ENCODE data around the gene MAPKAP1.

MAPKAP1 gene

DNA sequence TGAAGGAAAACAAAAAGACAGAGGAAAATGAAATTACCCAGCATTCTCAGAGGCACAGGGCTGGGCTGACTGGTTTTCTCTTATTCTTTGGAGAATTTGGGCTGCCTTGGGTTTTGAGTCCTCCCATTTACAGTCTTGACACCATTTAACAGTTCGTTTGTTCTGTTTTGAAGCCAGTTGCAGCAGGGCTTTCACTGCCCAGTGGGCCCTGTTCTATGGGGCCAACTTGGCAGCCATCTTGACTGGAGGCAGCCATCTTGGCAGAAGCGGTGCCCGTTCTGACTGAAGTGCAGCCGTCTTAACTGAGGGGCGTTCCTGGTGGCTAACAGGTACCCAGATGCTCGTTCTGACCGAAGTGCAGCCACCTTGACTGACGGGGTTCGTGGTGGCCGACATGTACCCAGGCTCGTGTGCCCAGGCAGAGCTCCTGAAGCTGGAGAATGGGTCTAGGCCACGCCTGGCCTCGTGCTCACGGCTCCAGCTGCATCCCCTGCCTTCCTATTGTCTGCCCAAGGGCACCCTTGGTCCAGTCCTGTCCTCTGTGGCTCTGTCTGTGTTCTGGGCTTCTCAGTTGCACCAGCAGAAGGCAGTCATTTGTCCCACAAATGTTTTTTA lies 281.0 kb downstream of the MAPKAP1 start:
- WGBS (ENCODE audit: extremely low coverage, insufficient coverage, insufficient read length): no CpG with 5 or more reads among the region's 14 CpGs
- H4K91ac ChIP-seq (ENCODE audit: low read depth, low read length): no peak overlapping the region
- no peak overlapping the region for H4K8ac ChIP-seq (ENCODE audit: low read depth, low read length)
- no peak overlapping the region for H2BK120ac ChIP-seq (ENCODE audit: insufficient read depth, low read length, poor library complexity)
- H2AK5ac ChIP-seq (ENCODE audit: low read length): no peak overlapping the region
- H3K14ac ChIP-seq (ENCODE audit: low read length): no peak overlapping the region
- DNase-seq: no peak
- H3K18ac ChIP-seq (ENCODE audit: low read length): no peak overlapping the region
- no peak overlapping the region for H3K4me3 ChIP-seq (ENCODE audit: low read depth, low read length)
- no peak overlapping the region for H3K4me2 ChIP-seq (ENCODE audit: low read length)
- H3K9ac ChIP-seq (ENCODE audit: low read length): no peak overlapping the region
- no peak overlapping the region for H2AFZ ChIP-seq (ENCODE audit: insufficient read depth, low read length, poor library complexity)
- no peak overlapping the region for H3K4ac ChIP-seq (ENCODE audit: low read depth, low read length)
- no peaks in the 10 kb centered on the region for H3K79me1 ChIP-seq (ENCODE audit: low read length)
- no peak overlapping the region for H2BK5ac ChIP-seq (ENCODE audit: low read depth, low read length, poor library complexity)
- no peaks in the 10 kb centered on the region for H3K27me3 ChIP-seq (ENCODE audit: insufficient read depth, low read length)
- H3K9me3 ChIP-seq (ENCODE audit: insufficient read depth, low read depth, low read length): no peaks in the 10 kb centered on the region
- H3K79me2 ChIP-seq (ENCODE audit: control insufficient read depth, insufficient read depth, low read length, poor library complexity): no peaks in the 10 kb centered on the region
- no peak overlapping the region for H3K27ac ChIP-seq (ENCODE audit: low read depth, low read length)
- no peaks in the 10 kb centered on the region for H3K36me3 ChIP-seq (ENCODE audit: control insufficient read depth in 1 of 2, insufficient read depth in 2 of 2, low read length in 2 of 2)
- no peak overlapping the region for H2BK12ac ChIP-seq (ENCODE audit: low read length)
- H3K4me1 ChIP-seq (ENCODE audit: control insufficient read depth in 1 of 2, insufficient read depth in 2 of 2, low read length in 2 of 2): no peaks in the 10 kb centered on the region
- no peak overlapping the region for H3K23ac ChIP-seq (ENCODE audit: low read length)
- H4K12ac ChIP-seq (ENCODE audit: low read depth, low read length): no peak overlapping the region

DNA sequence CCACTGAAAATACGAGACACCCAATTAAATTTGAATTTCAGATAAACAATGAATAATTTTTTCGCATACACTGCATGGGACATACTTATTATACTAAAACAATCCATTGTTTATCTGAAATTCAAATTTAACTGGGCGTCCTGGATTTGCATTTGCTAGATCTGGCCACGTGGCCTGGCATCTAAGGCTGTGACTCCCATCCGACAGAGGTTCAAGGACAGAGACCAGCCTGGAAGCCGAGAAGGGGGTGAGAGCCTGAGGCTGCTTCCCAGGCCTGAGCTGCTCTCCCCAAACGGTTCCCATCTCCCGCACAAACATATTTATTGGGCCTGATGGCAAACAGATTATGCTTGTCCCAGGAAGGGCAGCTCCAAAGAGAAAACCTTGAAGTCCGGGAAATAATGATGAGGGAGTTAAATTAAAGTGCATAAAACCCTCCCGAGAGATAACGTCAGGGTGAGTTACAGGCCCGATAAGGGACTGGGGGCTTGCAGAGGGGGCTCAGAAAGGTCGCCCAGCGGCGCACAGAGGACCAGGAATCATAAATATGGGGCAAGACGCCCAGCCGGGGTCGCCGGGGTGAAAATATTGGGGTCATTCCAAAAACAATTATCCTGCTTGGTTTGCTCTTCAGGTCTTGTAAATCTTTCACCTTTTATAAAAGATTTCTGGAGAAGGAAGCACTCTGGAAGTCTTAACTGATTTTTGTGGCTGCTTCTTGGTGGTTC lies 281.7 kb downstream of the MAPKAP1 start:
- H3K4me3 ChIP-seq (ENCODE audit: low read depth, low read length): no peak overlapping the region
- H2AK5ac ChIP-seq (ENCODE audit: low read length): no peak overlapping the region
- H3K79me2 ChIP-seq (ENCODE audit: control insufficient read depth, insufficient read depth, low read length, poor library complexity): no peaks in the 10 kb centered on the region

DNA sequence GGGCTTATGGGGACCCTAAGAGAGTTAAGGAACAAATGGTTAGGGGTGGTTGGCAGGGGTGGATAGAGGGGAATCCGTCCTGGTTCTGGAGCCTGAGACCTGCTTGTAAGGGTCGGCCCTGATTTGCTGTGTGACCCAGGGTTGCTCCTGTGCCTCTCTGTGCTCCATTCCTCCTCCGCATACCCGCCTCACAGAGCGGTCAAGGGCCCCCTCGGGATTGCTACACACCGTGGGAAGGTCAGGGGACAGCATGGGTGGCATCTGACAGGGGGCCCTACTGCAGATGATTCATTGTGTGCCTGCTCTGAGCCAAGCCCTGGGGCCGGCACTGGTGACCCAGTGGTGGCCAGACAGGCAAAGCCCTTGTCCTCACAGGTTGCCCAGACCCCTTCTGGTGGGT lies 283.0 kb downstream of the MAPKAP1 start:
- Histone ChIP-seq H4K91ac (ENCODE audit: low read depth, low read length) (no peak overlapping the region), H3K4me2 (ENCODE audit: low read length) (no peak overlapping the region), H3K4ac (ENCODE audit: low read depth, low read length) (no peak overlapping the region), H2AFZ (ENCODE audit: insufficient read depth, low read length, poor library complexity) (no peak overlapping the region), H2BK5ac (ENCODE audit: low read depth, low read length, poor library complexity) (no peak overlapping the region), H3K36me3 (ENCODE audit: control insufficient read depth in 1 of 2, insufficient read depth in 2 of 2, low read length in 2 of 2) (no peaks in the 10 kb centered on the region), H3K23ac (ENCODE audit: low read length) (no peak overlapping the region), H4K12ac (ENCODE audit: low read depth, low read length) (no peak overlapping the region), H4K8ac (ENCODE audit: low read depth, low read length) (no peak overlapping the region), H3K79me2 (ENCODE audit: control insufficient read depth, insufficient read depth, low read length, poor library complexity) (no peaks in the 10 kb centered on the region), H3K14ac (ENCODE audit: low read length) (no peak overlapping the region), H3K9ac (ENCODE audit: low read length) (no peak overlapping the region), H3K27me3 (ENCODE audit: insufficient read depth, low read length) (no peaks in the 10 kb centered on the region), H3K18ac (ENCODE audit: low read length) (no peak overlapping the region), H3K79me1 (ENCODE audit: low read length) (no peaks in the 10 kb centered on the region), H2AK5ac (ENCODE audit: low read length) (no peak overlapping the region), H3K27ac (ENCODE audit: low read depth, low read length) (no peak overlapping the region), H2BK120ac (ENCODE audit: insufficient read depth, low read length, poor library complexity) (no peak overlapping the region), H3K4me1 (ENCODE audit: control insufficient read depth in 1 of 2, insufficient read depth in 2 of 2, low read length in 2 of 2) (no peaks in the 10 kb centered on the region), H3K9me3 (ENCODE audit: insufficient read depth, low read depth, low read length) (no peaks in the 10 kb centered on the region), H2BK12ac (ENCODE audit: low read length) (no peak overlapping the region), H3K4me3 (ENCODE audit: low read depth, low read length) (peak overlapping the region; percentile 54)
- no CpG with 5 or more reads among the region's 8 CpGs for WGBS (ENCODE audit: extremely low coverage, insufficient coverage, insufficient read length)
- DNase-seq: no peak

More for the DNA sequence above, 281.7 kb downstream of the MAPKAP1 start:
- no peak overlapping the region for H2BK12ac ChIP-seq (ENCODE audit: low read length)
- H3K9me3 ChIP-seq (ENCODE audit: insufficient read depth, low read depth, low read length): no peaks in the 10 kb centered on the region
- no peak overlapping the region for H3K23ac ChIP-seq (ENCODE audit: low read length)
- H3K79me1 ChIP-seq (ENCODE audit: low read length): no peaks in the 10 kb centered on the region
- no peaks in the 10 kb centered on the region for H3K36me3 ChIP-seq (ENCODE audit: control insufficient read depth in 1 of 2, insufficient read depth in 2 of 2, low read length in 2 of 2)
- no peak overlapping the region for H4K8ac ChIP-seq (ENCODE audit: low read depth, low read length)
- no CpG with 5 or more reads among the region's 19 CpGs for WGBS (ENCODE audit: extremely low coverage, insufficient coverage, insufficient read length)
- no peak overlapping the region for H3K18ac ChIP-seq (ENCODE audit: low read length)
- no peak overlapping the region for H2BK120ac ChIP-seq (ENCODE audit: insufficient read depth, low read length, poor library complexity)
- no peaks in the 10 kb centered on the region for H3K4me1 ChIP-seq (ENCODE audit: control insufficient read depth in 1 of 2, insufficient read depth in 2 of 2, low read length in 2 of 2)
- H3K27me3 ChIP-seq (ENCODE audit: insufficient read depth, low read length): no peaks in the 10 kb centered on the region
- H2AFZ ChIP-seq (ENCODE audit: insufficient read depth, low read length, poor library complexity): no peak overlapping the region
- no peak overlapping the region for H2BK5ac ChIP-seq (ENCODE audit: low read depth, low read length, poor library complexity)
- no peak overlapping the region for H4K12ac ChIP-seq (ENCODE audit: low read depth, low read length)
- no peak for DNase-seq
- no peak overlapping the region for H3K14ac ChIP-seq (ENCODE audit: low read length)
- no peak overlapping the region for H4K91ac ChIP-seq (ENCODE audit: low read depth, low read length)
- no peak overlapping the region for H3K4ac ChIP-seq (ENCODE audit: low read depth, low read length)
- no peak overlapping the region for H3K4me2 ChIP-seq (ENCODE audit: low read length)
- H3K9ac ChIP-seq (ENCODE audit: low read length): no peak overlapping the region
- no peak overlapping the region for H3K27ac ChIP-seq (ENCODE audit: low read depth, low read length)

DNA sequence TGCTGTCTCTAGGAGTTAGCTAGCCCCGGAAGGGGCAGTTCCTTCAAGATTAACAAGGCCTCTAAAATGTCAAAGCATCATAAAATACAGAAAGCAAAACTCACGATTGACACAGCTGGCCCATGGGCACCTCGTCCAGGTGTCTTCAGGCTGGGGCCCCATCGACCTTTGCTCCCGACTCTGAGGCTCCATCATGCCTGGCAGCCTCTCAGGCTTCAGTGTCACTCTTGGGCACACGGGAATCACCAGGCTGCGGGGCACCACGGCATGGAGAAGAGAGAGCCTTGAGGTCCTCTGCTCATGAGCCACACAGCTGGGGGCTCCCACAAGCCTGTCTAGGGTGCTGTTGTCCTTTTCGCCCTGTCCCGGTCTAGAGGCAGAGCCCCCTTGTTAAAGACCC lies 284.2 kb downstream of the MAPKAP1 start:
- Histone ChIP-seq H3K36me3 (ENCODE audit: control insufficient read depth in 1 of 2, insufficient read depth in 2 of 2, low read length in 2 of 2) (no peaks in the 10 kb centered on the region), H4K91ac (ENCODE audit: low read depth, low read length) (no peak overlapping the region), H3K4me2 (ENCODE audit: low read length) (no peak overlapping the region), H2BK12ac (ENCODE audit: low read length) (no peak overlapping the region), H2AFZ (ENCODE audit: insufficient read depth, low read length, poor library complexity) (no peak overlapping the region), H3K9me3 (ENCODE audit: insufficient read depth, low read depth, low read length) (no peaks in the 10 kb centered on the region), H3K79me1 (ENCODE audit: low read length) (no peaks in the 10 kb centered on the region), H3K27me3 (ENCODE audit: insufficient read depth, low read length) (no peaks in the 10 kb centered on the region), H3K4me3 (ENCODE audit: low read depth, low read length) (no peak overlapping the region), H3K27ac (ENCODE audit: low read depth, low read length) (no peak overlapping the region), H4K8ac (ENCODE audit: low read depth, low read length) (no peak overlapping the region), H3K9ac (ENCODE audit: low read length) (no peak overlapping the region), H2BK5ac (ENCODE audit: low read depth, low read length, poor library complexity) (no peak overlapping the region), H4K12ac (ENCODE audit: low read depth, low read length) (no peak overlapping the region), H3K4ac (ENCODE audit: low read depth, low read length) (no peak overlapping the region), H3K79me2 (ENCODE audit: control insufficient read depth, insufficient read depth, low read length, poor library complexity) (no peaks in the 10 kb centered on the region), H3K18ac (ENCODE audit: low read length) (no peak overlapping the region), H2BK120ac (ENCODE audit: insufficient read depth, low read length, poor library complexity) (no peak overlapping the region), H2AK5ac (ENCODE audit: low read length) (no peak overlapping the region), H3K14ac (ENCODE audit: low read length) (no peak overlapping the region), H3K23ac (ENCODE audit: low read length) (no peak overlapping the region), H3K4me1 (ENCODE audit: control insufficient read depth in 1 of 2, insufficient read depth in 2 of 2, low read length in 2 of 2) (no peaks in the 10 kb centered on the region)
- DNase-seq: no peak
- no CpG with 5 or more reads among the region's 10 CpGs for WGBS (ENCODE audit: extremely low coverage, insufficient coverage, insufficient read length)

Data from trophoblast cell (in vitro differentiated cells and primary cell).